ENCODE measurements around the gene GMPR2. TPM values are rescaled to one million over a fixed set of nuclear protein-coding genes. Genes with fewer than 3 reads are reported as not detected.

Gene GMPR2
- polyA plus RNA-seq, 3 donors = 84.4 to 84.7 (median 84.5) TPM

DNA sequence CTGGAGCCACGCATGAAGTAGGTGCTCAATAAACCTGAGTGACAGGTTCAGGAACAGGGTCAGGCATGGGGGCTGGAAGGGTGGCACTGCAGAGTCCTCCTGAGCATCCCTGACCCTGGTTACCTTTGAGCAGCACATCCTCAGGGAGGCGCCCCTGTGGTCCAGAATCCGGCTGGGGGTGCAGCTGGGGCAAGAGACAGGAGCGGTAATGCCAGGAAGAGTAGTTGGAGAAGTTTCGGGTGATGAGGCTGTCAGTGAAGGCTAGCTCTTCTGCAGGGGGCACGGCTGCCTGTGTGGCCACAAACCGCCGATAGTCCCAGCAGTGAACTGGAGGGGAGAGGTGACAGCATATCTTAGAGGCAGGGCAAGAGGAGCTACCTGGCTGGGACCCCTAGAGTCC is 36.6 kb downstream of the GMPR2 start:
- Histone ChIP-seq H4K20me1 (ENCODE audit: insufficient read depth, low read length) (no peaks in the 10 kb centered on the region), H3K4me3 (replicated peaks in 1 of 3; ENCODE audit: low read depth in 2 of 3, low read length in 3 of 3) (no peak overlapping the region), H3K27me3 (ENCODE audit: control insufficient read depth in 2 of 2, insufficient read depth in 2 of 2, low read length in 2 of 2) (no peaks in the 10 kb centered on the region), H3K9ac (ENCODE audit: insufficient read depth, low read length, poor library complexity, severe bottlenecking) (no peak overlapping the region), H2AFZ (ENCODE audit: insufficient read depth, low read depth, low read length, poor library complexity, severe bottlenecking) (no peak overlapping the region), H3K79me2 (ENCODE audit: insufficient read depth, low read length) (peaks cover 34% of the 10 kb centered on the region), H3K9me3 (replicated peaks in 1 of 2; ENCODE audit: control insufficient read depth in 1 of 2, insufficient read depth in 1 of 2, low read length in 2 of 2) (no peaks in the 10 kb centered on the region), H3K4me2 (replicated peaks; ENCODE audit: extremely low read depth, low read length, poor library complexity, severe bottlenecking) (no peak overlapping the region), H3K27ac (ENCODE audit: low read depth in 1 of 2, low read length in 2 of 2) (no peak overlapping the region), H3K36me3 (replicated peaks in 1 of 2; ENCODE audit: control insufficient read depth in 1 of 2, insufficient read depth in 2 of 2, low read length in 2 of 2) (peaks cover 55 to 57% of the 10 kb centered on the region in 2 donors), H3K4me1 (ENCODE audit: control insufficient read depth in 1 of 2, insufficient read depth in 2 of 2, low read length in 2 of 2) (peaks cover 35 to 38% of the 10 kb centered on the region in 2 donors)
- Mint-ChIP-seq H3K36me3 (peaks cover 49 to 58% of the 10 kb centered on the region in 2 donors), H3K4me1 (peaks cover 41% of the 10 kb centered on the region), H3K9me3 (peaks cover 0 to 2% (median 0%) of the 10 kb centered on the region in 7 donors), H3K27ac (no peak overlapping the region), H3K27me3 (ENCODE audit: low read depth in 3 of 3) (peaks cover 0 to 2% (median 0%) of the 10 kb centered on the region in 3 donors), H3K4me3 (no peak overlapping the region)
- TF ChIP-seq, protein P1, sequence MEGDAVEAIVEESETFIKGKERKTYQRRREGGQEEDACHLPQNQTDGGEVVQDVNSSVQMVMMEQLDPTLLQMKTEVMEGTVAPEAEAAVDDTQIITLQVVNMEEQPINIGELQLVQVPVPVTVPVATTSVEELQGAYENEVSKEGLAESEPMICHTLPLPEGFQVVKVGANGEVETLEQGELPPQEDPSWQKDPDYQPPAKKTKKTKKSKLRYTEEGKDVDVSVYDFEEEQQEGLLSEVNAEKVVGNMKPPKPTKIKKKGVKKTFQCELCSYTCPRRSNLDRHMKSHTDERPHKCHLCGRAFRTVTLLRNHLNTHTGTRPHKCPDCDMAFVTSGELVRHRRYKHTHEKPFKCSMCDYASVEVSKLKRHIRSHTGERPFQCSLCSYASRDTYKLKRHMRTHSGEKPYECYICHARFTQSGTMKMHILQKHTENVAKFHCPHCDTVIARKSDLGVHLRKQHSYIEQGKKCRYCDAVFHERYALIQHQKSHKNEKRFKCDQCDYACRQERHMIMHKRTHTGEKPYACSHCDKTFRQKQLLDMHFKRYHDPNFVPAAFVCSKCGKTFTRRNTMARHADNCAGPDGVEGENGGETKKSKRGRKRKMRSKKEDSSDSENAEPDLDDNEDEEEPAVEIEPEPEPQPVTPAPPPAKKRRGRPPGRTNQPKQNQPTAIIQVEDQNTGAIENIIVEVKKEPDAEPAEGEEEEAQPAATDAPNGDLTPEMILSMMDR (IDR thresholded peaks at IDR 0.05) = no peak
- intact Hi-C loops (cut with micrococcal nuclease) = no loop called here
- 97% methylated on average over 7 of the region's 8 CpGs for WGBS (ENCODE audit: insufficient coverage)
- DNase-seq = no peak

DNA sequence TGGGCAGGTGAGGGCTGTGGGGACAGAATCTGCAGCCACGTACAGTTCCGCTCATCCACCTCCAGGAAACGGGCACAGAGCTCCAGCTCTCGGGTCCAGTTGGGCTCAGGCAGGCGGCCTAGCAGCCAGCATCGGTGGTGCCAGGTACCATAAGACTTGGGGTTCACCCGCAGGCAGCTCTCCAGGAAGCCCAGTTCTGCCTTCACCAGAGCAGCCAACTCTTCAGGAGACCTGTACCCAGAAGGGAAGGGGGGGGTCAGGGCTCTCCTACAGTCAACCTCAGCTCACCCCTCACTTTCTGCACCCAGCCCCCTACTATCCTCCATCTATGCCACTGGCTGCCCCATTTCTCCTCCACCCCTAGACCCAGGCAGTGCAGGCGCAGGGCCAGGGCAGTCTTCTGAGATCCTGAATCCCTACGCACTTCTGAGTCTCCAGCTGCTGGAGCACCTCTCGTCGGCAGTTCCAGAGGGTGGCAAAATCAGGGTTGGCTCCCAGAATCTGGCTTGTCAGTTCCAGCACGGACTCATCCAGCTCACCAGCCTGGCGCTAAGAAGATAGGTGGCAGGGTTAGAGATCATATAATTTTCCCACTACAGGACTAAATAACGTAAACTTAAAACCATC is 37.3 kb downstream of the GMPR2 start:
- H2AFZ ChIP-seq (ENCODE audit: insufficient read depth, low read depth, low read length, poor library complexity, severe bottlenecking) = no peak overlapping the region
- no peaks in the 10 kb centered on the region for H3K9me3 ChIP-seq (replicated peaks in 1 of 2; ENCODE audit: control insufficient read depth in 1 of 2, insufficient read depth in 1 of 2, low read length in 2 of 2)
- peaks cover 43 to 52% of the 10 kb centered on the region in 2 donors for H3K36me3 Mint-ChIP-seq
- no peaks in the 10 kb centered on the region for H3K27me3 ChIP-seq (ENCODE audit: control insufficient read depth in 2 of 2, insufficient read depth in 2 of 2, low read length in 2 of 2)
- H3K9me3 Mint-ChIP-seq = peaks cover 0 to 2% (median 0%) of the 10 kb centered on the region in 7 donors
- peak overlapping the region; percentile 85 for H3K4me2 ChIP-seq (replicated peaks; ENCODE audit: extremely low read depth, low read length, poor library complexity, severe bottlenecking)
- peaks cover 34% of the 10 kb centered on the region for H3K79me2 ChIP-seq (ENCODE audit: insufficient read depth, low read length)
- peak overlapping the region in 1 of 2 donors; percentile 24 for H3K4me3 Mint-ChIP-seq
- intact Hi-C loops (cut with micrococcal nuclease) = loop anchor here in 1 of 2 donors (2.0 kb wide), 1 partner anchor 27 kb away; the partner anchor contains the start of gene TINF2
- no peak overlapping the region for H3K27ac ChIP-seq (ENCODE audit: low read depth in 1 of 2, low read length in 2 of 2)
- no peak overlapping the region for H3K4me3 ChIP-seq (replicated peaks in 1 of 3; ENCODE audit: low read depth in 2 of 3, low read length in 3 of 3)
- peaks cover 41 to 45% of the 10 kb centered on the region in 2 donors for H3K4me1 ChIP-seq (ENCODE audit: control insufficient read depth in 1 of 2, insufficient read depth in 2 of 2, low read length in 2 of 2)
- peak overlapping the region in 1 of 7 donors; percentile 15 for H3K27ac Mint-ChIP-seq
- no peak for DNase-seq
- TF ChIP-seq, protein P1 (IDR thresholded peaks at IDR 0.05) = no peak
- H4K20me1 ChIP-seq (ENCODE audit: insufficient read depth, low read length) = no peaks in the 10 kb centered on the region
- 99% methylated on average over 9 of the region's 14 CpGs for WGBS (ENCODE audit: insufficient coverage)
- H3K36me3 ChIP-seq (replicated peaks in 1 of 2; ENCODE audit: control insufficient read depth in 1 of 2, insufficient read depth in 2 of 2, low read length in 2 of 2) = peaks cover 50 to 52% of the 10 kb centered on the region in 2 donors
- no peak overlapping the region for H3K9ac ChIP-seq (ENCODE audit: insufficient read depth, low read length, poor library complexity, severe bottlenecking)
- peaks cover 0 to 2% (median 0%) of the 10 kb centered on the region in 3 donors for H3K27me3 Mint-ChIP-seq (ENCODE audit: low read depth in 3 of 3)
- peaks cover 44% of the 10 kb centered on the region for H3K4me1 Mint-ChIP-seq

Data from CD14-positive monocyte (primary cell).